Peyer's patch (tissue), 4 donors: ENCODE data around the gene TMED6. TPM values are rescaled to one million over a fixed set of nuclear protein-coding genes. Genes with fewer than 3 reads are reported as not detected.

Experiments used
- DNase-seq, 3 donors: peaks; one replicate each; pipeline ENCODE4 v3.0.0-alpha.2; 2017 to 2019
- H3K27ac ChIP-seq, 4 donors: fragments of 200-600 bp; sonication (generic); one replicate each; pipeline ENCODE4 v1.5.1; 2016 to 2019
- H3K27me3 ChIP-seq, 2 donors: fragments of 200-600 bp; sonication (generic); one replicate each; pipeline ENCODE4 v1.5.1; 2019
- H3K36me3 ChIP-seq, 3 donors: fragments of 200-600 bp; sonication (generic); one replicate each; pipeline ENCODE4 v1.5.1; 2016 to 2019
- H3K4me1 ChIP-seq, 4 donors: fragments of 200-600 bp; sonication (generic); one replicate each; pipeline ENCODE4 v1.5.1; 2016 to 2019
- H3K4me3 ChIP-seq, 4 donors: fragments of 200-600 bp; sonication (generic); 1 replicate in 3 of 4; 2 replicates in 1 of 4; pipeline ENCODE4 v1.5.1; 2016 to 2019; ENCODE audit warnings: mild to moderate bottlenecking in 1 of 4
- H3K9me3 ChIP-seq, 4 donors: fragments of 200-600 bp; sonication (generic); one replicate each; pipeline ENCODE4 v1.5.1; 2016 to 2019; ENCODE audit warnings: mild to moderate bottlenecking in 1 of 4
- CTCF ChIP-seq, 6 experiments: fragments of 450-650 bp in 4 of 6; fragments of 200-600 bp in 2 of 6; sonication (generic) in 1 of 6; IDR thresholded peaks; one replicate each; pipeline ENCODE4 v1.5.1; 2017 to 2019; ENCODE audit warnings: antibody characterized with exemption in 6 of 6, mild to moderate bottlenecking in 3 of 6, moderate library complexity in 1 of 6
- POLR2A ChIP-seq, 2 donors: fragments of 450-650 bp; IDR thresholded peaks; one replicate each; pipeline ENCODE4 v1.5.1; 2017; ENCODE audit warnings: antibody characterized with exemption in 2 of 2, mild to moderate bottlenecking in 2 of 2, moderate library complexity in 2 of 2
- total RNA-seq, 4 donors: library from RNA; depleted of rRNA; stranded (reverse); fragments of >200 nt; gene quantifications; one replicate each; pipeline ENCODE4 v1.1.0, GENCODE V29; 2016

TMED6 gene
- 1 to 10 TPM; 4.3 to 9.9 (median 6.6) TPM for total RNA-seq

DNA sequence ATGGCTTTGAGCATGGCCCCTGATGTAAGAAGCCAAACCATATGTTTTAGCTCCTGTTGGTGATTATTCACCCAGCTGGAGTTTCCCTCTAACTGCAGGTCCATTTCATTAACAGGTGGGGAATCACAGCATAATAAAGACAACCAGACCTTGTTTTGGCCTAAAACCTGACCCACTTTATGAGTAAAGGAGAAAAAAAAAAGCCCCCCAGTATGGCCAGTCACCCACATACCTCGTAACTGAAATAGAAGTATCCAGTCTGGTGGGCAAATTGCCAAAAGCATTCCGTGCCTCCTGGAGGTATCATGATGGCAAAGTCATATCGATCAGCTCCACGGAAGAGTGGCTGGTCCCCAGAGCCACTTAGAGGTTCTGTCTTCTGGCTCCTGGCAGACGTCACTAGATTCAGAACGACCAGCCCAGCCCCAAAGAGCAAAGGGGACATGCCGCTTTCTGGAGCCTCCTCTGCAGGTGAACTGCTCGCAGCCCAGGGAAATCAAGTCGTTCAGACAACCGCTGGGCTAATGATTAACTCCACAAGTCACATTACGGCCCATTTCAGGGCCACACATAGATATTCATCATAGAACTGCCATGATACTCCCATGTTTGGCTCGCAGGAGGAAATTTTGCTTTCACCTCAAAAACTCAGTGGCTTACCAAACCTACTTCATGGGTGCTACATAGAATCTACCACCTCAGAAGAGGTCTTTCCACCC is at the start of gene TMED6:
Gene TMED6 (minus strand): TSS at position 478 of the 719 bp plus-strand sequence. CDS start 33 bp downstream, at position 445.
- Histone ChIP-seq H3K27ac (peak within 1 kb of the TSS in 2 of 4 donors; percentile 44 to 52), H3K4me1 (peaks cover 0 to 6% (median 0%) of the 10 kb centered on the region in 4 donors), H3K4me3 (peak within 1 kb of the TSS in 2 of 4 donors; percentile 33 to 44), H3K9me3 (no peaks in the 10 kb centered on the region), H3K27me3 (no peaks in the 10 kb centered on the region), H3K36me3 (peaks cover 0 to 31% (median 0%) of the 10 kb centered on the region in 3 donors)
- peak in 2 of 3 donors; percentile 71 to 79 for DNase-seq
- TF ChIP-seq CTCF (IDR thresholded peaks at IDR 0.05) (no peak), POLR2A (IDR thresholded peaks at IDR 0.05) (peak in 1 of 2 donors; percentile 11)

- Histone ChIP-seq H3K36me3 (no peaks in the 10 kb centered on the region), H3K4me1 (peaks cover 0 to 22% (median 7%) of the 10 kb centered on the region in 4 donors), H3K27me3 (no peaks in the 10 kb centered on the region), H3K27ac (no peak overlapping the region), H3K4me3 (no peak overlapping the region), H3K9me3 (no peaks in the 10 kb centered on the region)
- TF ChIP-seq CTCF (IDR thresholded peaks at IDR 0.05) = no peak
- no peak for TF ChIP-seq POLR2A (IDR thresholded peaks at IDR 0.05)
- DNase-seq = no peak
These were observed 47.8 kb upstream of the TMED6 start for GRCh38 chr16:69399361-69399760.

DNA sequence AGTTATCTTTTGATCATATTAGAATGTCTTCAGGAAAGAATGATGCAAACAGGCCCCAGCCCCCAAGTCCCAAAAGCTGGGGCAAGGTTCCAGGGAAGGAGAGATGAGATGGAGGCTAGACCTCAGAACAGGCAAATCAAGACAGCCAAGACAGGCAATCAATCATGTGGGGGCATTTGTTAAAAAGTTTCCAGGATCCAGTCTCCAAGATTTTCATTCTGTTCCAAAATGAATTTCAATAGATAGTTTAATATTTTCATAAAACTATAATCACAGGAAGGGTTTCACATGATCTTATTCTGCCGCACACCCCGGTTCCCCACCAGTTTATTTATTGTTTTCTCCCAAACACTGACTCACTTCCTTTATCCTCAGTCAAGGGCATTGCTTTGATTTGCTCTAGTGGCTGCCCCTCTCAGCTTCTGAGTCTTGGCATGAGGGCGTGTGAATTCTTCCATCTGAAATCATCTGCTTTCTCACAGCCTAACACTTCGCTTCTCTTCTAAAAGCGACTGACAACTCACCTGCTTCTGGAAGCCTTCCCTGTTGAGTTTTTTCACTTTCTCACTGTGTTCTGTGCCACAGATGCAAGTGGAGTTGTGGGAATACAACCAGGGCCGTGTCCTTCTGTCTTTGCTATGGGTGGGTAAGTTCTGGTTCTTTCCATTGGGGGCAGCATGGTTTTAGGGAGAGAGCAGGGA is 46.4 kb upstream of the TMED6 start:
- H3K27ac ChIP-seq = peak overlapping the region; percentile 38 to 89 (median 60)
- TF ChIP-seq POLR2A (IDR thresholded peaks at IDR 0.05) (peak in 1 of 2 donors; percentile 9), CTCF (IDR thresholded peaks at IDR 0.05) (peak in 5 of 6 experiments; percentile 20 to 57 (median 37))
- no peak for DNase-seq

GRCh38 chr16:69396187-69397061 is 44.8 kb upstream of the TMED6 start:
- TF ChIP-seq CTCF (IDR thresholded peaks at IDR 0.05) = peak; percentile 60 to 87 (median 79)
- TF ChIP-seq POLR2A (IDR thresholded peaks at IDR 0.05) = peak; percentile 27 to 51
- Histone ChIP-seq H3K4me3 (peak overlapping the region in 2 of 4 donors; percentile 30 to 35), H3K9me3 (no peaks in the 10 kb centered on the region), H3K27me3 (no peaks in the 10 kb centered on the region), H3K27ac (peak overlapping the region; percentile 8 to 89 (median 63)), H3K36me3 (no peaks in the 10 kb centered on the region), H3K4me1 (peaks cover 0 to 15% (median 7%) of the 10 kb centered on the region in 4 donors)
- peak in 2 of 3 donors; percentile 72 to 90 for DNase-seq

More for the DNA sequence above, 46.4 kb upstream of the TMED6 start:
- Histone ChIP-seq H3K4me1 (peaks cover 0 to 15% (median 7%) of the 10 kb centered on the region in 4 donors), H3K4me3 (no peak overlapping the region), H3K36me3 (no peaks in the 10 kb centered on the region), H3K27me3 (no peaks in the 10 kb centered on the region), H3K9me3 (no peaks in the 10 kb centered on the region)

DNA sequence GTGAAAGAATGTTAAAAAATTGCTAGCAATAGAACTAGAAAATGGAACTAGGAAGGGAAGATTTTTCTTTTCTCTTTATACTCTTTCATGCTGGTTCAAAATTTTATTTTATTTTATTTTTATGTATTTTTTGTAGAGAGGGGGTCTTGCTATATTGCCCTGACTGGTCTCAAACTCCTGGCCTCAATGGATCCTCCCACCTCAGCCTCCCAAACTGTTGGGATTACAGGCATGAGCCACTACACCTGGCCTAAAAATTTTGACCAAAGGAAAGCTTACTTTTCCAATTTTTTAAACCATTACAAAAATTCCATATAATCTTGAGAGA is 44.2 kb upstream of the TMED6 start:
- Histone ChIP-seq H3K4me1 (peaks cover 0 to 15% (median 7%) of the 10 kb centered on the region in 4 donors), H3K27me3 (no peaks in the 10 kb centered on the region), H3K36me3 (no peaks in the 10 kb centered on the region), H3K9me3 (no peaks in the 10 kb centered on the region), H3K27ac (peak overlapping the region in 3 of 4 donors; percentile 8 to 89 (median 82)), H3K4me3 (no peak overlapping the region)
- DNase-seq = no peak
- no peak for TF ChIP-seq CTCF (IDR thresholded peaks at IDR 0.05)
- TF ChIP-seq POLR2A (IDR thresholded peaks at IDR 0.05) = no peak
